Measurements from ENCODE around the gene HOXD8. TPM values are rescaled to one million over a fixed set of nuclear protein-coding genes. Genes with fewer than 3 reads are reported as not detected.

HOXD8 gene
- total and polyA plus RNA-seq, 2 of the 8 experiments (the other 6 are each of a cell fraction or from before 2014, with no cell fraction given): not detected

DNA sequence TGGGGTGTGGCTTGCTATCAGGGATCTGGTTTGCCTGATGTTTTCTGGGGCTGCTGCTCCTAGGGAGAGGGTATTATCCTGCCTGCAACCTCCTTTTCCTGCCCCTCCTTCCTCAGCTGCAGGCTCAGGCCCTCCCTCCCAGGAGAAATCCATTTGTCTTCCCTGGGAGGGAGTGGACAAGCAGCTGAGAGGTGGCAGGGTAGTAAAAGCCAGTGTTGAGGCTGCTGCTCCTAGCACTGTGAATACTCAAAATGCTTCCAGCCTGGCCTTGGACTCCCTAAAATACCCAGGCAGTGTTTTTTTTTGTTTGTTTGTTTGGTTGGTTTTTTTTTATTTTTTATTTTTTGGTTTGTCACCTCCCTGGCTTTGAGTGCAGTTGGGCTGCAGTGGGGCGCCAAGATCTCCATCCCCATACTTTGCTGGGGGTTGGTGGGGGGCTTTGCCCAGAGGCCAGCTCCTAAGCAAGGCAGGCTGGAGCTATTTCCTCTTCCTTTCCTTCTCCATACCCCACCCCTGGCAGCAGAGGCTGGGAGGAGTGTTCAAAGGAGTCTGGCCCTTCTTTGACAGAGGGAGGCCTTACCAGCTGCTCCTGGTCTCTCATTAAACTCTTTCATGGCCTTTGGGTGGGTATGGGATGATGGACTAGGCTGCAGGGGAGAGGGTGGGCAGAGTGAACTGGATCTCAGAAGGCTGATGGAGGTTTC, 41.2 kb downstream of the HOXD8 start:
- FAIRE-seq (no peak), DNase-seq (ENCODE audit: low read depth in 1 of 2, low spot score in 2 of 2) (peak in 1 of 2 experiments; percentile 43)
- H3K23me2 ChIP-seq (ENCODE audit: low read depth, low read length): peaks cover 3% of the 10 kb centered on the region; the same call in 1 of the 2 replicates
- peak overlapping the region; percentile 76 to 81; a peak in 2 of 4 replicates for H3K4me2 ChIP-seq (ENCODE audit: insufficient read depth in 1 of 2, low read depth in 2 of 2, low read length in 2 of 2)
- H2BK12ac ChIP-seq (ENCODE audit: low read depth, low read length): peak overlapping the region; percentile 50; the same call in 1 of the 2 replicates
- no peak overlapping the region for H3K56ac ChIP-seq (replicated peaks; ENCODE audit: insufficient read length, low read depth, low read length)
- H3K79me1 ChIP-seq (ENCODE audit: low read depth, low read length): no peaks in the 10 kb centered on the region
- ChIA-PET POLR2A (ENCODE audit: partially characterized antibody) (interaction anchor here (1.2 to 1.3 kb wide), 2 partner anchors 10 to 14 kb away, joined by 3 to 7 read pairs; no protein-coding TSS in a partner anchor), CTCF (ENCODE audit: partially characterized antibody) (interaction anchor here (0.9 to 7.5 kb wide), 7 partner anchors 8 to 482 kb away, joined by 3 to 60 read pairs (median 4); partner anchors contain the start of gene HOXD1)
- peaks cover 92 to 100% (median 99%) of the 10 kb centered on the region in 4 experiments for H3K27me3 ChIP-seq (replicated peaks in 1 of 4; ENCODE audit: control insufficient read depth in 3 of 4, extremely low read depth in 1 of 4, insufficient read depth in 3 of 4, low read length in 3 of 4)
- H4K91ac ChIP-seq (replicated peaks; ENCODE audit: insufficient read length, low read length): no peak overlapping the region
- H2BK15ac ChIP-seq (ENCODE audit: low read length): no peak overlapping the region; the same call in 1 of the 2 replicates
- no peak overlapping the region for H3K14ac ChIP-seq (ENCODE audit: insufficient read length)
- H3K4me1 ChIP-seq (replicated peaks in 1 of 4; ENCODE audit: control insufficient read depth in 3 of 4, insufficient read depth in 4 of 4, low read length in 3 of 4): peaks cover 3 to 21% (median 15%) of the 10 kb centered on the region in 4 experiments
- no peak overlapping the region for H3K4ac ChIP-seq (replicated peaks; ENCODE audit: insufficient read length, low read depth, low read length)
- H3K23ac ChIP-seq (ENCODE audit: insufficient read length): no peak overlapping the region
- H2BK20ac ChIP-seq (ENCODE audit: low read length): no peak overlapping the region
- H2BK5ac ChIP-seq (ENCODE audit: low read depth, low read length): no peak overlapping the region; the same call in 1 of the 2 replicates
- H3K9ac ChIP-seq (replicated peaks in 1 of 4; ENCODE audit: extremely low read depth in 1 of 4, low read depth in 3 of 4, low read length in 3 of 4): no peak overlapping the region
- no peak overlapping the region for H2BK120ac ChIP-seq (replicated peaks; ENCODE audit: low read depth, low read length)
- H3K18ac ChIP-seq (ENCODE audit: extremely low read depth, low read length): no peak overlapping the region
- no peak overlapping the region for H2AK5ac ChIP-seq (ENCODE audit: low read depth, low read length)
- H3K9me3 ChIP-seq (ENCODE audit: insufficient read depth in 2 of 2, low read depth in 1 of 2, low read length in 1 of 2): no peaks in the 10 kb centered on the region
- no peak overlapping the region for H3K27ac ChIP-seq (ENCODE audit: low read depth, low read length)
- no peaks in the 10 kb centered on the region; a peak in 1 of 8 replicates for H3K36me3 ChIP-seq (ENCODE audit: control insufficient read depth in 2 of 4, insufficient read depth in 4 of 4, low read length in 3 of 4)
- WGBS, 2 experiments (ENCODE audit: extremely low coverage in 1 of 2, insufficient coverage in 1 of 2, insufficient read length in 1 of 2, insufficient replicate concordance in 2 of 2, low coverage in 1 of 2, low lambda C conversion rate in 2 of 2, missing lambda C conversion rate in 1 of 2): 14% methylated on average over 1 of the region's 1 CpG; no CpG with 5 or more reads in 1 of the 2 experiments
- no peak overlapping the region for H2AFZ ChIP-seq (ENCODE audit: low read length)
- H4K20me1 ChIP-seq (replicated peaks in 1 of 2; ENCODE audit: control insufficient read depth in 1 of 2, insufficient read depth in 2 of 2, low read length in 2 of 2): peaks cover under 1 to 35% of the 10 kb centered on the region in 2 experiments
- H4K5ac ChIP-seq (ENCODE audit: insufficient read length, low read depth, low read length): no peak overlapping the region
- H3K79me2 ChIP-seq (ENCODE audit: control insufficient read depth in 1 of 2, insufficient read depth in 2 of 2, low read length in 2 of 2): no peaks in the 10 kb centered on the region
- H3K4me3 ChIP-seq (ENCODE audit: extremely low read depth in 1 of 4, insufficient read depth in 2 of 4, low read depth in 3 of 4, low read length in 4 of 4): no peak overlapping the region
- no peak overlapping the region; the same call in 1 of the 2 replicates for H4K8ac ChIP-seq (ENCODE audit: extremely low read depth, insufficient read depth, low read length)
- TF ChIP-seq CHD1 (IDR thresholded peaks at IDR 0.05; ENCODE audit: low read depth, low read length) (no peak), SIRT6 (IDR thresholded peaks at IDR 0.05; ENCODE audit: low read length) (no peak), FOSL1 (IDR thresholded peaks at IDR 0.05; ENCODE audit: insufficient read depth, low read depth, low read length) (no peak), EGR1 (IDR thresholded peaks at IDR 0.05; ENCODE audit: borderline replicate concordance, low read depth, low read length) (no peak), ZNF274 (IDR thresholded peaks at IDR 0.05; ENCODE audit: borderline replicate concordance, extremely low read depth, low read length) (no peak), SP1 (IDR thresholded peaks at IDR 0.05; ENCODE audit: low read depth, low read length) (no peak), GABPA (IDR thresholded peaks at IDR 0.05; ENCODE audit: borderline replicate concordance, insufficient read depth, low read length) (no peak), POU5F1 (IDR thresholded peaks at IDR 0.05; ENCODE audit: low read depth, low read length) (no peak), EP300 (IDR thresholded peaks at IDR 0.05; ENCODE audit: borderline replicate concordance in 1 of 2, low read depth in 2 of 2, low read length in 2 of 2) (no peak)
- TF ChIP-seq, protein P1, sequence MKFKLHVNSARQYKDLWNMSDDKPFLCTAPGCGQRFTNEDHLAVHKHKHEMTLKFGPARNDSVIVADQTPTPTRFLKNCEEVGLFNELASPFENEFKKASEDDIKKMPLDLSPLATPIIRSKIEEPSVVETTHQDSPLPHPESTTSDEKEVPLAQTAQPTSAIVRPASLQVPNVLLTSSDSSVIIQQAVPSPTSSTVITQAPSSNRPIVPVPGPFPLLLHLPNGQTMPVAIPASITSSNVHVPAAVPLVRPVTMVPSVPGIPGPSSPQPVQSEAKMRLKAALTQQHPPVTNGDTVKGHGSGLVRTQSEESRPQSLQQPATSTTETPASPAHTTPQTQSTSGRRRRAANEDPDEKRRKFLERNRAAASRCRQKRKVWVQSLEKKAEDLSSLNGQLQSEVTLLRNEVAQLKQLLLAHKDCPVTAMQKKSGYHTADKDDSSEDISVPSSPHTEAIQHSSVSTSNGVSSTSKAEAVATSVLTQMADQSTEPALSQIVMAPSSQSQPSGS (IDR thresholded peaks at IDR 0.05; ENCODE audit: low read length): no peak
